Measurements from ENCODE around the gene FAM228B.

Gene FAM228B

DNA sequence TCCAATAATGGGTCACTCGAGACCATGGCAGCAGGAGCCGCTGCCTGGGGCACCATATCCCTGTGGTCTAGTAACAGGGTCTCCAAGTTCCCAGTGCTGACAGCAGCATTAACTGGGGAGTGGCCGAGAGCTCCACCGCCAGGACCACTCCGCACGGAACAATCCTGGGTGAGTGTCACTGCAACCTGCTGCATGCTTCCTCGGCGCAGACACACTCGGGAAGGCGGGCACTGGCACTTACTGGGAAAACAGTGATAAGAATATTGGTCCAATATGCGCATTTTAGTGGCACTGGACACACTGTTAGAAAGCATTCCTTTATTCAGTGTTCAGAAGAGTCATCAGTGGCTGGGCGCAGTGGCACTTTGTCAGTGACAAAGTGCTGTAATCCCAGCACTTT lies 81.2 kb downstream of the FAM228B start:
- no peak for DNase-seq (ENCODE audit: low read depth)

DNA sequence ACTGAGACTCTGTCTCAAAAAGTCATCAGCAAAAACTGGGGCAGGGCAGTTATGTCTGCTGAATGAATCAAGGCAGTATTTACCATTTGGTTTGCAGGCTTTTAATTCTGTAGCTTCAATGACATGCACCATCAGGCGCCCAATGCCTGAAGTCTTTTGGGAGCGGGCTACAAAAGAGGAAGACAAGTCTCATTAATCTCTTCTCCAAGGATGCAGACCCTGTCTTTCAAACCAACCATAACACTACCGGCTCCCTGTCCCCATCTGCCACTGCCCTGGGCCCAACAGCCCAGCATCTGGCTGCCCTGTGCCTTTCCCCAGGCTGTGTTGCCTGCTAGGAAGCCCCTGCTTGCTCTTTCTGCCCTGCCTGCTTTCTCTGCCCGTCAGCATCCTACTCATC lies 81.9 kb downstream of the FAM228B start:
- no peak for DNase-seq (ENCODE audit: low read depth)

DNA sequence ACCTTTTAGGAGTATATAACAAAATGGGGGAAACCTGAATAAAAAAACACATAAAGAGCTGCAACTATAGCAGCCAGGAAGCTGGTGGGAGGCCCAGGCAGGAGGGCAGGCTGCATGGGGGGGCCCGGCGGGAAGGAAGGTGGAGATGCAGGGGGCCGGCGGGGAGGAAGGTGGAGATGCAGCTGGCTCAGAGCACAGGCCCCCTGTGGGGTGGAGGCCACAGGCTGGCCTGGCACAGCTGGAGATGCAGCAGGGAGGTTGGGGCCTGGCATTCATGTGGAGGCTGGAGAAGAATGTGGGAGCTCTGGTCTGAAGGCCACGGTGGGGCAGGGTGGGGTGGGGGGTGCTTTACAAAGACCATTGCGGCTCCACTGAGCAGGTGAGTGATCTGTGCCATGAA lies 83.0 kb downstream of the FAM228B start:
- DNase-seq (ENCODE audit: low read depth) = no peak

DNA sequence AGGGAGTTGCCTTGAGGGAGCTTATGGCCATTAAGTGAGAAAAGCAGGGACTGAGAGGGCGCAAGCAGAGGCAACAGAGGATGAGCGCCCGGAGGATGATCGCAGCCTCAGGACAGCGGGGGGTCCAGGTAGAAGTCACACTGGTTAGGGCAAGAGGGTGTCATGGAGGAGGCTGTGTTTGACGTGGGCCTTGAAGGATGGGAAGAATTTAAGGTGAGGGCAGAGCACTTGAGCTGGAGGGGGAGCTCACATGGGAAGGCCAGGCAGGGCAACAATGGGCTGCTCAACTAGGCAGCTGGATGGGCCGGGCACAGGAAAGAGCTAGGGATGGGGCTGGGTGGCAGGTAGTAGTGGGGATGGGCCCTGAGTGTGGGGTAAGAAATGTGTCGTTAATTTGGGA lies 83.4 kb downstream of the FAM228B start:
- DNase-seq (ENCODE audit: low read depth) = no peak

DNA sequence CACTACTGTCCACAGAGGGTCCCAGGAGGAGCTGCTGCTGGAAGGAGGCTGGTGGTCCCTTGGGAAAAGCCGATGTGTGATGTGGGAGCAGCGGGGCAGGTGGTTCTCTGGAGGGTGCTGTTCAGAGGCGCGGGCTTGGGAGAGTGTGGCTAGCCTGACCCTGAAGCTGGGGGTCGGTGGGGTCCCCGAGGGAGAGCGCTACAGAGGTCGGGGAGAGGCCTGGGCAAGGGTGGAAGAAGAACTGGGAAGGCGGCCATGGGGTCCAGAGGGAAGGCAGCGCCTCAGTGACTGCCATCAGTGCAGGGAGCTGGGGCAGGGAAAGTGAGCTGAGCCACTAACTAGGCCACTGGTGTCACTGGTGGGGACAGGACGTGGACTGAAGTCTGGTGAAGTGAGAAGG lies 84.1 kb downstream of the FAM228B start:
- no peak for DNase-seq (ENCODE audit: low read depth)

DNA sequence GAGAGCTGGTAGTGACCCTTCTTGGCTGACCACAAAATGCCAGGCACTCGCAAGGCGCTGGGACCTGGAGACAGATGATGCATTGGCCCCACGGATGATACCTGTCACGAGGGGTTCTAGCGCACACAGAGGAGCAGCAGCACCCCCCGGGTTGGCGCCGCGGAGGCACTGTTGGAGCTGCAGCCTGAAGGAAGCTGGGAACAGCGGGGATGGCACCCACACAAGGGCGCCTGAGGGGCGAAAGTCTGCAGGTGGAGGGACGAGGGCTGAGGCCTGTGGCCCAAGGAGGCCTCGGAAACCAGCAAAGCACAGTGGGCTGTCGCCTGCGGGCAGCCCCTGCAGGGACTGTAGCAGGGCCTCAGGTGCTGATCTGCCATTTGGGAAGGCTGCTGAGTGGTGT lies 85.2 kb downstream of the FAM228B start:
- DNase-seq (ENCODE audit: low read depth) = no peak

DNA sequence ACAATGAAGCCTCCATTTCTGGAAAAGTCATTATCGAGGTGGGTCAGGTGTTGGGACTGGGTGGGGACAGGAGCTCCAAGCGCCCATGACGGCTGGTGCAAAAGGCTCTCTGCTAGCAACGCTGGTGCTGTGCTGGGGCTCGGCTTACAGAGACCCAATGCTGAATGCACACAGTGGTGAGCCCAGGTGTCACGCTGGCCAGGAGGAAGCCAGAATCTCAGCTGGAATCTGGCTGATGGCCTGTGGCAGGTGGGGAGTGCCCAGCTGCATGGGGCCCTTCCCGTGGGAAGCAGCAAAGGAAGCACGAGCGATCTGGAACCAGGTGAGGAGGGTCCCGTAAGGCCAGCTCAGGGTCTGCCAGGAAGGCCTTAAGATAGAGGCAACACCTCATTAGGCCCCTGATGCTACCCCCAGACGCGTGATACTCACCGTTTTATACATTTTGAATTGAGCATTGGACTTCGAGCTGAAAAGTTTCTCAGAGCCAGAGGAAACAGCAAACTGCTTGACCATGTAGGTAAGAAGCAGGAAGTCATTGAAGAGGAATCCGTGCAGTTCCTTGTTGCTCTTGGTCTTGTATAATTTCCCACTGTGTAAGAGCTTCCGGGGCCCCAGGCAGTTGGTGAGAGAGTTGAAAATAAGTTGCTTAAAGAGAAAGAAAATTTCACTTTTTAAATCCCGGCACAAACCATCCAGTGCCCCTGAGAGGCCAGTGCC lies 86.3 kb downstream of the FAM228B start:
- DNase-seq (ENCODE audit: low read depth) = no peak

DNA sequence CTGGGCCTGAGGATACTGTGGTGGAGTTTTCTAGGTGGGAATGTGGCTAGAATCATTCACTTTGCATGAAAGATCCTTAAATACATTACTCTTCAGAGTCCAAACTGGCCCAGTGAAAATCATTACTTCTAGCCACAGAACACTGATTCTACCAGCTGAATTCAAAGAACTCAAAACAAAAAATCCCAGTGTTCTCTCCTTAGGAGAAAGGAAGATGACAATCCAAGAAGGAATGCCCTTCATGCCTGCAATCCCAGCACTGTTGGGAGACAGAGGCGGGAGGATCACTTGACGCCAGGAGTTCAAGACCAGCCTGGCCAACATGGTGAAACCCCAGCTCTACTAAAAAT lies 86.8 kb downstream of the FAM228B start:
- DNase-seq (ENCODE audit: low read depth) = no peak

DNA sequence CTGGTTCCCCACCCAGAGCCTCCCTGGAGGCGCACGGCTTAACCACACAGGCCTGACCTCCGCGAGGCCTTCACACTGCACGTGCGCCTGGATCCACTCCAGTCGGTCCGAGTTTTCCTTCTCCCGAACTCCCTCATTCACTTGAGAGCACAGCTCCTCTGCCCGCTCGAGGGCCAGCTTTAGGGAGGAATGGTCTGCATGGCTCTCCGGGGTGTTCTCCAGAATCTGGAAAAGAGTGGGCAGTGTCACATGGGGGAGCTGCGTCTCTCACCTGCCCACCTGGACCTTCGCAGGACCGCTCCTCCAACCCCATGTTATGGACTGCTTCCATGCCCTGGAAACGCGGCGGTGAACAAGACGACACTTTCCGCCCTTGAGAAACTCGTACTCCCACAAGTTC lies 87.5 kb downstream of the FAM228B start:
- no peak for DNase-seq (ENCODE audit: low read depth)

DNA sequence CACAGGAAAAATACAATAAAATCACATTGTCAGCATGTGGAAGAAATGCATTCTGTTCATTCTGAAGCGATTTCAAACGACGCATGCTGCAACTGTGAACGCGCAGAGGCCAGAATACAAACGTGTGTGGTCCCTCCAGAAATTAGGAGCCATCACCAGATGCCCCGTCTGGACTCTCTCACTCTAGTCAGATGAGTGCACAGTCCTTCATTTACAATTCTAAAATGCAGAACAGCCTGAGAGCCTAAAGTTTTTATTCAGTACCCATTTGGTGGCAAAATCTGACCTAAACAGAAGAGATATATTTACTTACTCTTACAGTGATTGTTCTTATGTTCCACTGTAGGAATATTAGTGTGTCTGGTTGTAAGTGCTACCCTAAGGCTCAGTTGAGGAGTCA lies 88.1 kb downstream of the FAM228B start:
- no peak for DNase-seq (ENCODE audit: low read depth)

DNA sequence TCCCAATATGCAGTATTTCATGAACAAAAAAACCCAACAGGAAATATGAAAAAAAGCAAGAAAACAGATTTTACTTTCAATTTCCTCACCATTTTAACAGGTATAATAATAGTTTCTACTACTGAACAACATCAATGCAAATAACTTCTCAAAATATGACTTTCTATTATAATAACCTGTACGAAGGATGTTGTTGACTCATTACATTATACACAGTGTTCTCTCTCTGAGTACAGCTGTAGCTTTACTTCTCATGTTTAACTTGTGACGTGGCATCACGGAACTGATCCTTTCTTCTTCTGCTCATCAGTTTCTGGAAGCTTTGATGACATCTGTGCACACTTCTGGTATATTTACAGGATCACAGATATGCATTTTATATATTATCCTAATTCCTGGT lies 91.6 kb downstream of the FAM228B start:
- DNase-seq (ENCODE audit: low read depth) = no peak

Measured in activated T-helper 1 cell treated with Interleukin-2 at 50 U/mL for 16 hours (primary cell).